ENCODE data around the gene ZDHHC8.

DNA sequence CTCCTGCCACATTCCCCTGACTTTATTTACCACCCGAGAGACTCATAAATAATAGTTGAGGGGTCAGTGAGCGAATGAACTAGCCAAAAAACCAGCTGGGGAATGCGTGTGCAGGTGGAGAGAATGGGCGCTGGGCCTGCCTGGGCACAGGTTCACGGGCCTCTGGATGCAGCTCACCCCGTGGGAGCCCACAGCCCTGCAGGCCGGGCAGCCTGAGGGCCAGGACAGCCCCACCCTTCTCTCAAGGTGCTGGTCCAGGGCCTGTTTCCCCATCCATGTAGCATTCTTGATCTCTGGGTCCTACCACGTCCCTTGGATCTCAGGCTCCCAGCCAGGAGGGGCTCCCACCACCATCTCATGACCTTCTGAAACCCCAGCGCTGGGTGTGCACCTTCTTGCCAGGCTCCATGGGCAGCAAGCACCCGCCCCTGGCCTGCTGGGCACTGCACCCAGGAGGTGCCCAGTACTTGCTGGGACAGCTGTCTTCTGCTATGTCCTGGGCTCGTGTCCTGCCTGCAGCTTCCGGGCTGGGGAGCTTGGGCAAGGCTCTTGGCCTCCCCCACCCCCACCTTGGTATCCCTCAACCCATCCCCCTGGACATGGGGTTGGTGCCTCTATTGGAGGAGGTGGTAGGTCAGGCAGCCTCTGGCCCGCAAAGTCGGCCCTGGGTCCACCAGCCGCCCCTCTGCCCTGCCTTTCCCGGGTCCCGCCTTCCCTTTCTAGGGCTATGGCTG, 62.3 kb downstream of the ZDHHC8 start:
- TF ChIP-seq, protein P1, sequence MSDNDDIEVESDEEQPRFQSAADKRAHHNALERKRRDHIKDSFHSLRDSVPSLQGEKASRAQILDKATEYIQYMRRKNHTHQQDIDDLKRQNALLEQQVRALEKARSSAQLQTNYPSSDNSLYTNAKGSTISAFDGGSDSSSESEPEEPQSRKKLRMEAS (IDR thresholded peaks at IDR 0.05) = no peak
- TF ChIP-seq, protein P2, sequence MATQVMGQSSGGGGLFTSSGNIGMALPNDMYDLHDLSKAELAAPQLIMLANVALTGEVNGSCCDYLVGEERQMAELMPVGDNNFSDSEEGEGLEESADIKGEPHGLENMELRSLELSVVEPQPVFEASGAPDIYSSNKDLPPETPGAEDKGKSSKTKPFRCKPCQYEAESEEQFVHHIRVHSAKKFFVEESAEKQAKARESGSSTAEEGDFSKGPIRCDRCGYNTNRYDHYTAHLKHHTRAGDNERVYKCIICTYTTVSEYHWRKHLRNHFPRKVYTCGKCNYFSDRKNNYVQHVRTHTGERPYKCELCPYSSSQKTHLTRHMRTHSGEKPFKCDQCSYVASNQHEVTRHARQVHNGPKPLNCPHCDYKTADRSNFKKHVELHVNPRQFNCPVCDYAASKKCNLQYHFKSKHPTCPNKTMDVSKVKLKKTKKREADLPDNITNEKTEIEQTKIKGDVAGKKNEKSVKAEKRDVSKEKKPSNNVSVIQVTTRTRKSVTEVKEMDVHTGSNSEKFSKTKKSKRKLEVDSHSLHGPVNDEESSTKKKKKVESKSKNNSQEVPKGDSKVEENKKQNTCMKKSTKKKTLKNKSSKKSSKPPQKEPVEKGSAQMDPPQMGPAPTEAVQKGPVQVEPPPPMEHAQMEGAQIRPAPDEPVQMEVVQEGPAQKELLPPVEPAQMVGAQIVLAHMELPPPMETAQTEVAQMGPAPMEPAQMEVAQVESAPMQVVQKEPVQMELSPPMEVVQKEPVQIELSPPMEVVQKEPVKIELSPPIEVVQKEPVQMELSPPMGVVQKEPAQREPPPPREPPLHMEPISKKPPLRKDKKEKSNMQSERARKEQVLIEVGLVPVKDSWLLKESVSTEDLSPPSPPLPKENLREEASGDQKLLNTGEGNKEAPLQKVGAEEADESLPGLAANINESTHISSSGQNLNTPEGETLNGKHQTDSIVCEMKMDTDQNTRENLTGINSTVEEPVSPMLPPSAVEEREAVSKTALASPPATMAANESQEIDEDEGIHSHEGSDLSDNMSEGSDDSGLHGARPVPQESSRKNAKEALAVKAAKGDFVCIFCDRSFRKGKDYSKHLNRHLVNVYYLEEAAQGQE (IDR thresholded peaks at IDR 0.05) = no peak
- no peak for TF ChIP-seq GATA3 (IDR thresholded peaks at IDR 0.05; ENCODE audit: borderline replicate concordance)
- no peak for TF ChIP-seq HDAC2 (IDR thresholded peaks at IDR 0.05)
- TF ChIP-seq, protein P3, sequence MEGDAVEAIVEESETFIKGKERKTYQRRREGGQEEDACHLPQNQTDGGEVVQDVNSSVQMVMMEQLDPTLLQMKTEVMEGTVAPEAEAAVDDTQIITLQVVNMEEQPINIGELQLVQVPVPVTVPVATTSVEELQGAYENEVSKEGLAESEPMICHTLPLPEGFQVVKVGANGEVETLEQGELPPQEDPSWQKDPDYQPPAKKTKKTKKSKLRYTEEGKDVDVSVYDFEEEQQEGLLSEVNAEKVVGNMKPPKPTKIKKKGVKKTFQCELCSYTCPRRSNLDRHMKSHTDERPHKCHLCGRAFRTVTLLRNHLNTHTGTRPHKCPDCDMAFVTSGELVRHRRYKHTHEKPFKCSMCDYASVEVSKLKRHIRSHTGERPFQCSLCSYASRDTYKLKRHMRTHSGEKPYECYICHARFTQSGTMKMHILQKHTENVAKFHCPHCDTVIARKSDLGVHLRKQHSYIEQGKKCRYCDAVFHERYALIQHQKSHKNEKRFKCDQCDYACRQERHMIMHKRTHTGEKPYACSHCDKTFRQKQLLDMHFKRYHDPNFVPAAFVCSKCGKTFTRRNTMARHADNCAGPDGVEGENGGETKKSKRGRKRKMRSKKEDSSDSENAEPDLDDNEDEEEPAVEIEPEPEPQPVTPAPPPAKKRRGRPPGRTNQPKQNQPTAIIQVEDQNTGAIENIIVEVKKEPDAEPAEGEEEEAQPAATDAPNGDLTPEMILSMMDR (IDR thresholded peaks at IDR 0.05) = no peak
- no peak for TF ChIP-seq MYC (IDR thresholded peaks at IDR 0.05; ENCODE audit: borderline replicate concordance, low read length)
- TF ChIP-seq NR3C1 (IDR thresholded peaks at IDR 0.05) = no peak
- TF ChIP-seq, protein P4, sequence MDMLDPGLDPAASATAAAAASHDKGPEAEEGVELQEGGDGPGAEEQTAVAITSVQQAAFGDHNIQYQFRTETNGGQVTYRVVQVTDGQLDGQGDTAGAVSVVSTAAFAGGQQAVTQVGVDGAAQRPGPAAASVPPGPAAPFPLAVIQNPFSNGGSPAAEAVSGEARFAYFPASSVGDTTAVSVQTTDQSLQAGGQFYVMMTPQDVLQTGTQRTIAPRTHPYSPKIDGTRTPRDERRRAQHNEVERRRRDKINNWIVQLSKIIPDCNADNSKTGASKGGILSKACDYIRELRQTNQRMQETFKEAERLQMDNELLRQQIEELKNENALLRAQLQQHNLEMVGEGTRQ (IDR thresholded peaks at IDR 0.05) = no peak
- TF ChIP-seq RAD21 (conservative IDR thresholded peaks at IDR 0.05 in 1 of 2, IDR thresholded peaks at IDR 0.05 in 1 of 2) = no peak
- TF ChIP-seq EP300 (IDR thresholded peaks at IDR 0.05) = no peak
- TF ChIP-seq JUN (IDR thresholded peaks at IDR 0.05) = no peak
- no peak for TF ChIP-seq NFE2L2 (conservative IDR thresholded peaks at IDR 0.05; ENCODE audit: low read length)
- TF ChIP-seq POLR2A (IDR thresholded peaks at IDR 0.05; ENCODE audit: low read length) = no peak
- no peak for TF ChIP-seq MAZ (IDR thresholded peaks at IDR 0.05; ENCODE audit: borderline replicate concordance, low read depth, low read length)

Data from A549 (cell line).